IPS-18a (cell line): ENCODE measurements around the gene COX18.

ENCODE experiments used
- H3K27ac ChIP-seq: one replicate; pipeline ENCODE4 v1.5.1; 2013; ENCODE audit warnings: low read length
- H3K27me3 ChIP-seq: one replicate; pipeline ENCODE4 v1.6.1; 2013; ENCODE audit warnings: mild to moderate bottlenecking, low read length; ENCODE audit not compliant: control insufficient read depth, insufficient read depth
- H3K36me3 ChIP-seq: one replicate; pipeline ENCODE4 v1.6.1; 2013; ENCODE audit warnings: low read depth, low read length; ENCODE audit not compliant: control insufficient read depth
- H3K4me1 ChIP-seq: one replicate; pipeline ENCODE4 v1.6.1; 2013; ENCODE audit warnings: low read depth, low read length; ENCODE audit not compliant: control insufficient read depth
- H3K4me3 ChIP-seq: one replicate; pipeline ENCODE4 v1.5.1; 2013; ENCODE audit warnings: low read length
- H3K9ac ChIP-seq: one replicate; pipeline ENCODE4 v1.6.1; 2013; ENCODE audit warnings: mild to moderate bottlenecking, low read length, moderate library complexity
- H3K9me3 ChIP-seq: one replicate; pipeline ENCODE4 v1.6.1; 2013; ENCODE audit warnings: low read depth, low read length; ENCODE audit not compliant: control insufficient read depth

Gene COX18

DNA sequence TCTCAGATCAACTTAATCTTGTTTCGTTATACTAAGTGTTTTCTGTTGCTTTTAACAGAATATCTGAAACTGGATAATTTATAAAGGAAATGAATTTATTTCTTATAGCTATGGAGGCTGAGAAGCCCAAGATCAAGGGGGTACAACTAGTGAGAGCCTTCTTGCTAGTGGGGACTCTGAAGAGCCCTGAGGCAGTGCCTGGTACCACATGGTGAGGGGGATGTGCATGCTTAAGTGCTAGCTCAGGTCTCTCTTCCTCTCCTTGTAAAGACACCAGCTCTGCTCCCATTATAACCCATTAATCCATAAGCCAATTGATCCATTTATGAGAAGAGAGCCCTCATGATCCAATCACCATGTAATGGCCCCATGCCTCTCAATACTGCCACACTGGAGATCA, 17.9 kb downstream of the COX18 start:
- Histone ChIP-seq H3K27ac (no peak overlapping the region), H3K4me1 (peaks cover 20% of the 10 kb centered on the region), H3K27me3 (no peaks in the 10 kb centered on the region), H3K4me3 (no peak overlapping the region), H3K9me3 (no peaks in the 10 kb centered on the region), H3K36me3 (peaks cover 10% of the 10 kb centered on the region), H3K9ac (no peak overlapping the region)

DNA sequence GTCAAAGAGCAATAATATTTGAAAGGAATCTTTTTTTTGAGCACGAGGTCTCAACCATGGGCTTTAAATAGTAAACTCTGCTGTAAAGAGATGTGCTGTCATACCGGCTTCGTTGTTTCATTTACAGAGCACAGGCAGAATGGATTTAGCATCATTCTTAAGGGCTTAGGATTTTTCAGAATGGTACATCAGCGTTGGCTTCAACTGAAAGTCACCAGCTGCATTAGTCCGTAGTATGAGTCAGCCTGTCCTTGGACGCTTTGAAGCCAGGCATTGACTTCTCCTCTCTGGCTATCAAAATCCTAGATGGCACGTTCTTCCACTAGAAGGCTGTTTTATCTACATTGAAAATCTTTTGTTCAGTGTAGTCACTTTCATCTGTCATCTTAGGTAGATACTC, 23.6 kb downstream of the COX18 start:
- no peaks in the 10 kb centered on the region for H3K36me3 ChIP-seq
- no peaks in the 10 kb centered on the region for H3K4me1 ChIP-seq
- H3K27me3 ChIP-seq: no peaks in the 10 kb centered on the region
- no peak overlapping the region for H3K9ac ChIP-seq
- no peak overlapping the region for H3K27ac ChIP-seq
- H3K9me3 ChIP-seq: no peaks in the 10 kb centered on the region
- no peak overlapping the region for H3K4me3 ChIP-seq

DNA sequence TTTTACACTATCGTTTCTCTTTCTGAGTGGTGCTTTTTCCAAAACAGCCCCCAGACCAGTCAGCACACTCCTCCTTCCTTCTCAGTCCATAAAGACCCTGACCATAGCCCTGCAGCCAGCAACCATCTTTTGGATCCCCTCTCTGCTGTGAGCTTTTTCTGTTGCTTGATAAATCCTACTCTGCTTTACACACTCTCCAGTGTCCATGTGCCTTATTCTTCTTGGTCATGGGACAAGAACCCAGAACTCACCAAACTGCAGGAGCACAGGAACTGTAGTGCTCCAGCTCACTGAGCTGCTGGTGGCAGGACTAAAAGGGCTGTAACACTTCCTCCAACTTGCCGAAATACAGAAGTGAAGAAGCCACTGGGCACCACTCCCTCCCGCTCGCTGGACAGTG, 32.5 kb downstream of the COX18 start:
- Histone ChIP-seq H3K9ac (no peak overlapping the region), H3K9me3 (no peaks in the 10 kb centered on the region), H3K27me3 (no peaks in the 10 kb centered on the region), H3K4me3 (no peak overlapping the region), H3K27ac (no peak overlapping the region), H3K36me3 (no peaks in the 10 kb centered on the region), H3K4me1 (no peaks in the 10 kb centered on the region)

DNA sequence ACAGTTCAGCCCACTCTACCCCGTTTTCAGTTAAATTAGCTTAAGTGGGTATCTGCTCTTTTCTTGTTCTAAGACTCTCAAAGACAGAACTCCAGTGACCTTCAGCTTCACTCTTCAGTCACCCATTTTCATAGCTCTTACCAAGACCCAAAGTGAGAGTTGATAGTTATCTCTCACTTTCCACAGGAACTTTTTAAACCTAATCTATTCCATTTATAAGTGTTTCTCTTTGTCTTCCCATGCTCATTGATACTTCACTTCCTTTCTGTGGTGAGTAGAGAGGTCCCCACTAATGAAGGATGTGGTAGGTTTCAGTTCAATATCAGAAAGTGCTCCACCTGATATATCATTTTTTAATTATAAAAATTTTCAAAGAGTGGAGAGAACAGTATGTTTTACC, 33.4 kb downstream of the COX18 start:
- Histone ChIP-seq H3K4me1 (no peaks in the 10 kb centered on the region), H3K27ac (no peak overlapping the region), H3K4me3 (no peak overlapping the region), H3K27me3 (no peaks in the 10 kb centered on the region), H3K9me3 (no peaks in the 10 kb centered on the region), H3K9ac (no peak overlapping the region), H3K36me3 (no peaks in the 10 kb centered on the region)

DNA sequence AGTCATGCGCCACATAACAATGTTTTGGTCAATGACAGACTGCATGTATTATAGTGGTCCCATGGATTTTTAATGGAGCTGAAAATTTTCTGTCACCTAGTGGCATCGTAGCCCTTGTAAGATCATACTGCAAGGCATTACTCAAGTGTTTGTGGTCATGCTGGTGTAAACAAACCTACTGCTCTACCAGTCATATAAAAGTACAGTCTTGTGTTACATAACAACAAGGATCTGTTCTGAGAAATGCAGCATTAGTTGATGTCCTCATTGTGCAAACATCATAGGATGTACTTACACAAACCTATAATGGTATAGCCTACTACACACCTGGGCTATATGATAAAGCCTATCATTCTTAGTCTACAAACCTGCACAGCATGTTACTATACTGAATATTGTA, 34.6 kb downstream of the COX18 start:
- Histone ChIP-seq H3K9ac (no peak overlapping the region), H3K4me3 (no peak overlapping the region), H3K27ac (no peak overlapping the region), H3K4me1 (no peaks in the 10 kb centered on the region), H3K36me3 (no peaks in the 10 kb centered on the region), H3K27me3 (no peaks in the 10 kb centered on the region), H3K9me3 (no peaks in the 10 kb centered on the region)

DNA sequence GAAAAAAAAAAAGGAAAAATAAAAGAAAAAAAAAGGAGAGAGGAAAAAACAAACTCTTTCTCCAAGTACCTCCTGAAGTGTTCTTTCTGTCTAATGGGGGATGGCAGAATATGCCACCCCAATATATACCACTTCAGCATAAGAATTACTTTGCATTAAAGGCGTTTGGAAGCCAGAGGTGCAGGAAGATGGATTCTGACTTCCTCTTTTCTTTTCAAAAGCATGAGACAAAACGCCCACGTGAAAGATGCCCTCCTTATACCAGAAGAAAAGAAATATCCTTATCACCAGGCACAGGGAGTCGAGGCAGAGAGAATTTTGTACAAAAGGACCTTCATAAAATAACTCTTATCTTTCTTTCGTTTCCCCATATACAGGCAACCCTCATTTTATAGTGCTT, 40.9 kb downstream of the COX18 start:
- Histone ChIP-seq H3K27me3 (no peaks in the 10 kb centered on the region), H3K9me3 (no peaks in the 10 kb centered on the region), H3K4me1 (no peaks in the 10 kb centered on the region), H3K36me3 (no peaks in the 10 kb centered on the region), H3K4me3 (no peak overlapping the region), H3K9ac (no peak overlapping the region), H3K27ac (no peak overlapping the region)

DNA sequence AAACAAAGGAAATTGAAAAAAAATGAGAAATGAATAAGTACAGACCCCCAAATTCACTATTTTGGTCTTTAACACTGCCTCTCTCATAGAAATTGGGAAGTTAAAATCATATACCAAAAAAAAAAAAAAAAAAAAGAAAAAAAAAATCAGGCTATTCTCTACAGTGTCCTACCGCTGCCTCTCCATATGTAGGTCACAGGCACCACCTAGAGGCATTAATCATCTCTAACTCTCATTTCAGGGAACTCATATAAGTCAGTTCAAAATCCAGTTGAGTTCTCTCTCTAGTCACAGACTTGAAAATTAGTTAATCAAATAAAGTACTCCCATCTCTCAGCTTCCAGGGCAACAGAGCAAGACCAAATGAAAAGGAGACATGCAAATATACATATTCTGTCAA, 47.9 kb downstream of the COX18 start:
- Histone ChIP-seq H3K9ac (no peak overlapping the region), H3K9me3 (no peaks in the 10 kb centered on the region), H3K4me3 (no peak overlapping the region), H3K27me3 (no peaks in the 10 kb centered on the region), H3K4me1 (no peaks in the 10 kb centered on the region), H3K36me3 (no peaks in the 10 kb centered on the region), H3K27ac (no peak overlapping the region)

DNA sequence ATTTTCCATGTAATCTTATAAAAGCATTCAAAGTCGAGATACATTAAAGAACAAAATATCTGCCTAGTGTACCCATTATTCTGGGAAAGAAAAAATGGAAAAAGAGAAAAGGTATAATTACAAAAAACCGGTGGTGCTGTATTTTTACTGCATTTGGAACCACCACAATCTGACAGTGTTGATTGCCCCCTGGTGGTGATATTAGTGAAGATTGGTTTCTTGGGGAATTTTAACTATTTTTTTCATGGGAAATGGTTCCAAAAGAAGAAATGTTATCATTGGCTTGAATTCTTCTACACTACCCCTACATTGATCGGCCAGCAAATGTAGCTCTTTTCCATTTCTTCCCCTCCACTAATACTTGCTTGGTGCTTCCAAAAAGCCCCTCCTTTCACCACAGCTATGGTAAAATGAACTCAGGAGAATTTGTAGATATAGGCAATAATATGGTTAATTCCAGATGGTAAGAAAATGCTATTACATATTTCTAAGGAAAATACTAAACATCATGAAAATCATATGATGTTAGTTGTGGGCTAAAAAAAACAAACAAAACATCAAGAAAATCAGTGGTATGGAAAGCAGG, 50.0 kb downstream of the COX18 start:
- Histone ChIP-seq H3K27ac (no peak overlapping the region), H3K36me3 (no peaks in the 10 kb centered on the region), H3K9ac (no peak overlapping the region), H3K27me3 (no peaks in the 10 kb centered on the region), H3K9me3 (no peaks in the 10 kb centered on the region), H3K4me3 (no peak overlapping the region), H3K4me1 (no peaks in the 10 kb centered on the region)

DNA sequence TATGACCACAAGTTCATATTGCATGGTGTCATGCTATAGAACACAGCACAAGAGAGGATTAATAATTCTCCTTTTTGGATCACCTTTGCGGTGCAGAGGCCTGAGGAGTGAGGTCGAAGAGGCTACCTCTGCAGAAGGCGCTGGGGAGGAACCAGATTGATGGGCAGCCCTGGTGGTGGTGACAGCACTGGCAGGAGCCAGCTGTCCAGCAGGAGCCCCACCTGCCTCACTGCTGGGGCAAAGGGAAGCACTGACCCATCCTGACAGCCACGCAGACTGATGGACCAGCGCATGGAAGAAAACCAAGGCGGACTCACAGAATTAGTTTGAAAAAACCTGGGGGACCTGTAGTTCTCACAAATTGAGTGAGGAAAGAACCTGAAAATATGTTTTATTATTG, 50.9 kb downstream of the COX18 start:
- Histone ChIP-seq H3K27me3 (no peaks in the 10 kb centered on the region), H3K4me1 (no peaks in the 10 kb centered on the region), H3K4me3 (no peak overlapping the region), H3K36me3 (no peaks in the 10 kb centered on the region), H3K9me3 (no peaks in the 10 kb centered on the region), H3K27ac (no peak overlapping the region), H3K9ac (no peak overlapping the region)

DNA sequence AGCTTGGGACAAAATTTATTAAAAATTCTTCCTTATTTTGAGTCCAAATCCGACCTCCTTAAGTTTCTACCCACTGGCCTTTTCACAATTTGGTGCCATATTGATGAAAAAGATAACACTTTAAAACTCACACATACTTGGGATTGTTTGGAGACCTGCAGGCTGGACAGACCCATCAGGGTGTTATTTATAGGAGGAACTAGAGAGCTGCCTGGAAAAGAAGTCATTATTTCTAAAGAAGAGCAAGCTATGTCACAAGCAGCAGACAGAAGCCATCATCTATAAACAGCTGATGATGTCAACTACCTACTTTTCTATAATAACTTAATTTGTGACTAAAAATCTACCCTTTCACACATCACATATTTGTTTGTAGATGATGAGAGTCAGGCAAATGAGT, 56.2 kb downstream of the COX18 start:
- Histone ChIP-seq H3K4me1 (no peaks in the 10 kb centered on the region), H3K4me3 (no peak overlapping the region), H3K27me3 (no peaks in the 10 kb centered on the region), H3K9ac (no peak overlapping the region), H3K36me3 (no peaks in the 10 kb centered on the region), H3K9me3 (no peaks in the 10 kb centered on the region), H3K27ac (no peak overlapping the region)

DNA sequence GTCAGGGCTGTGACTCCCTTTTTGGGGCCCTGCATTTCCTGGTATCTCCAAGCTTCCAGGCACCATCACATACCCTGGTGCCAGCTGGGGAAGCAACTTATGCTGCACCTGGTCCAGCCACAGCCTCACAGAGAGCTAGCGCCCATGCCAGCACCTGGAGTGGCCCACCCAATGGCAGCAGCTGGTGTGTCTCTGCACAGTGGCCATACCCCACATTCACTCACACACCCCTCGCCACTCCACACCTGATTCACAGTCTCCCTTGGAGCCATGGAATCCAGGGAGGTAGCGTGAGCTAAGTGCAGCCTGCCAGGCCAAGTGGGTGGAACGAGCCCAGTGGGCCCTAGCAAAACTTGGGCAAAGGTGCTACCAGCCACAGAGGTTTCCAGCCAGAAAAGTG, 56.8 kb downstream of the COX18 start:
- Histone ChIP-seq H3K9ac (no peak overlapping the region), H3K27me3 (no peaks in the 10 kb centered on the region), H3K4me3 (no peak overlapping the region), H3K9me3 (no peaks in the 10 kb centered on the region), H3K36me3 (no peaks in the 10 kb centered on the region), H3K27ac (no peak overlapping the region), H3K4me1 (no peaks in the 10 kb centered on the region)

DNA sequence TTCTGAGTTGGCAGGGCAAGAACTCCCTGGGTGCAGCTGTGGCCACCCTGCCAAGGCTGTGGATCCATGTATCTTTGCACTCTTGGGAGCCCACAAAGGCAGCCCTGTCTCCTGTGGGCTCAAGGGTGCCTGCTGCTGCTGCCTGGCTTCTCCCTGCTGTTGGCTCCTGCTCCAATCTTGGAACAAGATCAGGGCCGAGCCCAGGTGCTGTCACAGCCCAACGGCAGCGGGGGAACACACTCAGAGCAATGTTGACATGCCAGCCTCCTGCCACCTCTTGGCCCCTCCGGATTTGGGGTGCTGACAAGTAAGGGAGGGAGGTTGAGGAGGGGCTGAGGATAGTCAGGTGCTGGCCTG, 57.9 kb downstream of the COX18 start:
- Histone ChIP-seq H3K27ac (no peak overlapping the region), H3K9ac (no peak overlapping the region), H3K4me1 (no peaks in the 10 kb centered on the region), H3K9me3 (no peaks in the 10 kb centered on the region), H3K27me3 (no peaks in the 10 kb centered on the region), H3K36me3 (no peaks in the 10 kb centered on the region), H3K4me3 (no peak overlapping the region)
